ENCODE measurements around the gene ADTRP.
"Not testable (repeated sequence)": the region's sequence is repeated elsewhere in the genome, so short reads cannot be mapped to it uniquely, and the experiment has no call there.

DNA sequence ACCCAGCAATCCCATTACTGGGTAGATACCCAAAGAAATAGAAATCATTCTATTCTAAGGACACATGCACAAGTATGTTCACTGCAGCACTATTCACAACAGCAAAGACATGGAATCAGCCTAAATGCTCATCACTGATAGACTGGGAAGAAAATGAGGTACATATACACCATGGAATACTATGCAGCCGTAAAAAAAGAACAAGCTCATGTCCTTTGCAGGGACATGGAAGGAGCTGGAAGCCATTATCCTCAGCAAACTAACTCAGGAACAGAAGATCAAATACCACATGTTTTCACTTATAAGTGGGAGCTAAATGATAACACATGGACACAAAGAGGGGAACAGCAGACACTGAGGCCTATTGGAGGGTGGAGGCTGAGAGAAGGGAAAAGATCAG is 89.2 kb downstream of the ADTRP start:
- TF ChIP-seq, protein P1, sequence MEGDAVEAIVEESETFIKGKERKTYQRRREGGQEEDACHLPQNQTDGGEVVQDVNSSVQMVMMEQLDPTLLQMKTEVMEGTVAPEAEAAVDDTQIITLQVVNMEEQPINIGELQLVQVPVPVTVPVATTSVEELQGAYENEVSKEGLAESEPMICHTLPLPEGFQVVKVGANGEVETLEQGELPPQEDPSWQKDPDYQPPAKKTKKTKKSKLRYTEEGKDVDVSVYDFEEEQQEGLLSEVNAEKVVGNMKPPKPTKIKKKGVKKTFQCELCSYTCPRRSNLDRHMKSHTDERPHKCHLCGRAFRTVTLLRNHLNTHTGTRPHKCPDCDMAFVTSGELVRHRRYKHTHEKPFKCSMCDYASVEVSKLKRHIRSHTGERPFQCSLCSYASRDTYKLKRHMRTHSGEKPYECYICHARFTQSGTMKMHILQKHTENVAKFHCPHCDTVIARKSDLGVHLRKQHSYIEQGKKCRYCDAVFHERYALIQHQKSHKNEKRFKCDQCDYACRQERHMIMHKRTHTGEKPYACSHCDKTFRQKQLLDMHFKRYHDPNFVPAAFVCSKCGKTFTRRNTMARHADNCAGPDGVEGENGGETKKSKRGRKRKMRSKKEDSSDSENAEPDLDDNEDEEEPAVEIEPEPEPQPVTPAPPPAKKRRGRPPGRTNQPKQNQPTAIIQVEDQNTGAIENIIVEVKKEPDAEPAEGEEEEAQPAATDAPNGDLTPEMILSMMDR (IDR thresholded peaks at IDR 0.05 in 2 of 3, conservative IDR thresholded peaks at IDR 0.05 in 1 of 3; ENCODE audit: borderline replicate concordance in 1 of 3, insufficient read depth in 1 of 3, low read depth in 2 of 3, low read length in 2 of 3) = not testable (repeated sequence)
- TF ChIP-seq, protein P2, sequence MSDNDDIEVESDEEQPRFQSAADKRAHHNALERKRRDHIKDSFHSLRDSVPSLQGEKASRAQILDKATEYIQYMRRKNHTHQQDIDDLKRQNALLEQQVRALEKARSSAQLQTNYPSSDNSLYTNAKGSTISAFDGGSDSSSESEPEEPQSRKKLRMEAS (IDR thresholded peaks at IDR 0.05) = not testable (repeated sequence)
- TF ChIP-seq CEBPB (IDR thresholded peaks at IDR 0.05; ENCODE audit: low read depth); EZH2 (IDR thresholded peaks at IDR 0.05); ELF1 (IDR thresholded peaks at IDR 0.05; ENCODE audit: borderline replicate concordance, low read depth): not testable (repeated sequence)

All from HCT116 (cell line).